B cell (primary cell): ENCODE results near the gene PRRT3.

Experiments
- CTCF ChIP-seq: fragments of 200-600 bp; IDR thresholded peaks from one replicate; pipeline ENCODE4 v1.8.0; 2022; ENCODE audit warnings: antibody characterized with exemption, mild to moderate bottlenecking
- EZH2 ChIP-seq: IDR thresholded peaks from 2 replicates; pipeline ENCODE4 v1.6.1; 2012; ENCODE audit warnings: borderline replicate concordance, low read depth, mild to moderate bottlenecking, moderate library complexity, low read length; ENCODE audit not compliant: insufficient read depth, poor library complexity, severe bottlenecking

- TF ChIP-seq CTCF, result no peak
- no peak for TF ChIP-seq EZH2
Measured at GRCh38 chr3:9898467-9899241, 53.6 kb downstream of the PRRT3 start.
